ENCODE results near the gene MARCO.

GRCh38 chr2:119011162-119011909 is 69.3 kb downstream of the MARCO start:
- TF ChIP-seq CTCF (IDR thresholded peaks at IDR 0.05) (peak in 2 of 3 donors; percentile 36 to 41), POLR2AphosphoS5 (IDR thresholded peaks at IDR 0.05) (no peak), POLR2A (IDR thresholded peaks at IDR 0.05) (no peak)
